Measurements from ENCODE around the gene PACRG. TPM values are rescaled to one million over a fixed set of nuclear protein-coding genes. Genes with fewer than 3 reads are reported as not detected.

Gene PACRG
- polyA plus RNA-seq, 1 donor from 2014 or later: 16.6 TPM

Small RNAs within 50 kb of the gene (small RNA-seq; reads per million reads assigned to genes)
- gene AL031121.1 (0 reads per million in 3 experiments), gene AL590286.1 (0 reads per million in 3 experiments)

Other genes starting within 250 kb of the PACRG start
- gene PRKN, start 208 bp upstream of the PACRG start, polyA plus RNA-seq: 1.2 and 3.4 TPM in 2 replicates

Measured in neural cell (in vitro differentiated cells).